GM19438 (cell line): Measurements from ENCODE around the gene ADRA2A.

ENCODE experiments used
- ATAC-seq: cut with Tn5 transposase; IDR thresholded peaks from one replicate; pipeline ENCODE4 v1.9.1; 2021; ENCODE audit warnings: low read depth; ENCODE audit not compliant: unreplicated experiment

Gene ADRA2A

DNA sequence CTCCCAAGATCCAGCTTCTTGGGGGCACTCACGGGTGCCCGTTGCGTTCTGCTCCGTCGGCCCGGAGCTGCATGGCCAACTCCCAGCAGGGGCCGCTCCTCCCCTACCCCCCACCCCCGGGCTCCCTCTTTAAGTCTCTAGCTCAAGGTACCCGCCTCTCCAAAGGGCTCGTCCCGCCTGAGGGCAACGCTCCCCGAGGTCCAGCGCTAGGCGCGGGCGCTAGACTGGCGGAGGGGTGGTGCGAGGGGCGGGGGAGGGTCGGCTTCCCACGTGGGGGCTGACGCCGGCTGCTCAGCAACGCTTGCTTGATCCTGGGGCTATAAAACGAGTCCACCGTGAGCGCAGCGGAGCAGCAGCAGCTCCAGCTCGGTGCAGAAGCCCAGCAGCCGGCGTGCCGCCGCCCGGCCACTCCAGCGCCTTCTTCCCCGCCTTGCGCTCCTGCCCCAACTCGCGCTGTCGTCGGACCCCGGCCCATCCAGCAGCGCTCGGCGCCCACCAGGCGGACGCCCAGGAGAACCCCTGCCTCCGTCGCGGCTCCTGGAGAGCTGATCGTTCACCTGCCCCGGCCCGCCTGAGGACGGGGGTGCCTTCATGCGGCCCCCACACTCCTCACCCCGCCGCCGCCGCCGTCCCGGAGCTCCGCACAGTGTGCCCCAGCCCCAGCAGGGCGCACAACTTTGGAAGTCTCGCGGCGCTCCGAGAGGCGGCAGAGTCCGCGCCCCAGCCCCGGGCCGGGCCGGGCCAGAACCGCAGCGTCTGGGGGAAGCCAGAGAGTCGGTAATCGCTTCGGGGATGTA, at the start of gene ADRA2A:
ADRA2A (plus strand) TSS at position 348 of the 797 bp plus-strand sequence. CDS start 968 bp downstream, outside the sequence.
- no peak for ATAC-seq

DNA sequence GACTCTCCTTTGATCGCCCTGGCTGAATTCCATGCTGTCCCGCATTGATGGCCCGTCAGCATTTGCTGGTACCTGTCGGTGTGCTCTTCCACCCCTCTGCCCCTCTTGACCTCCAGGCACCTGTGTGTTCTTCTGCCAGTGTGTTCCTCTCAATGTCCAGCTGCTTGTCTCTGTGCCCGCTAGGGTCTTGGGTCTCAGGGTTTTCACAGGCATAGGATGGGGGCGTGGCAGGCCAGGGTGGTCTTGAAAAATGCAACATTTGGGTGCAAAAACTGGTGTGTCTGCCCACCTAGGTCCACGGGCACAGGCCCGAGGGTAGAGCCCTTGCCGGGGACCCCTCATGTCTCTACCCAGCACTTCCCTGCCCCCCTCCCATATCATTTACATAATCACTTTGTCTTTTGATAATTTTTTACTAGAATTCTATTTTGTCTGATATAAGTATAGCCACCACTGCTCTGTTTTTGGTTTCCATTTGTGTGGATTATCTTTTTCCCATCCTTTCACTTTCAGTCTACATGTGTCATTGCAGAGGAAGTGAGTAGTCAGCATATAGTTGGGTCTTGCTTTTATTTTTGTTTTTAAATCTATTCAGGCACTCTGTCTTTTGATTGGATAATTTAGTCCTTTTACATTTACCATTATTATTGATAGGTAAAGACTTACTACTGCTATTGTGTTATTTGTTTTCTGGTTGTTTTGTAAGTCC, 46.6 kb upstream of the ADRA2A start:
- ATAC-seq: no peak

DNA sequence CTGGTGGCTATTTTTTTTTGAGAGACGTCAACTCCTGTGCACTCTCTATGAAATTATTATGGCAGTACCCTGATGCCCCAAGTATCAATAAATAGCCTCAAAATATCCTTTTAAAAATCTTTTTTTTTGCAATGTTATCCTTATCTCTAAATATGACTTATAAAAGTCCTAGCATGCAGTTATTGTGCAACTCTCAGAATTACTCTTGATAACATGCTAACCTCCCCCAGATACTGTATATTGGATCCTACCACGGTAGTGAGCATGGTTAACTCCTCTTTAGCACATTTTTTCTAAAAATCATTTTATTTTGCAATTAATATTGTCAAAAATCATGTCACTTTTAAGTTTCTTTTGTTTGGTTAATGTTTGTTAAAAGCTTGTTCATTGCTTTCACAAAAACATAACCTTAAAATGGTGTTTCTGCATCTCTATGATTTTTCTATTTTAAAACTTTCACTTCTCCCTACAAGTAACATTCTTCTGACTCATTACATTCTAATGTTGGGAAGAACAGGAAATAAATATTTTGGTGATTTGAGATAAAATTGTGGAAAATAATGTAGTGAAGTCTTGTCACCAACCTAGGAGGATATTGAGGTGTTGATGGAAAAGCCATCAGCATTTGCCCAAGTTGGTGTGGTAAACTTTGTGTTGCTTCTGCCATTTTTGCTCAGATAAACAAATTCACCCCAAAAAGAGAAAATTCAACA, 42.1 kb upstream of the ADRA2A start:
- no peak for ATAC-seq

DNA sequence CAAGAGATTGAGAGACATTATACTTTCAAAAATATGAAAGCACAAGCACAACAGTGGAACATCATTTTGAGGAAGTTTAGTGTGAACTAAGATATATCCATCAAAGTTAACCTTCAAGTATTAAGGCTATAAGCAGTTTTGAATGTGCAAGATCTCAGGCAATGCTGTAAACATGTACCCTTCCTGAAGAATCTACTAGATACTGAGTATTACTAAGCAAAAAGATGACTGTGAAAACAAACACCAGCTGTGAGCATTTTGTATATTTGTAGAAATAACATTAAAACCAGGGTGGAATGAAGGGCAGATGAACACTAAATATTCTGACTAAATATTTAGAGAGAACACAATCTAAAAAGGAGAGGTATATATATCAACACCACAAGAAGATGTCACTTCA, 41.3 kb upstream of the ADRA2A start:
- no peak for ATAC-seq

DNA sequence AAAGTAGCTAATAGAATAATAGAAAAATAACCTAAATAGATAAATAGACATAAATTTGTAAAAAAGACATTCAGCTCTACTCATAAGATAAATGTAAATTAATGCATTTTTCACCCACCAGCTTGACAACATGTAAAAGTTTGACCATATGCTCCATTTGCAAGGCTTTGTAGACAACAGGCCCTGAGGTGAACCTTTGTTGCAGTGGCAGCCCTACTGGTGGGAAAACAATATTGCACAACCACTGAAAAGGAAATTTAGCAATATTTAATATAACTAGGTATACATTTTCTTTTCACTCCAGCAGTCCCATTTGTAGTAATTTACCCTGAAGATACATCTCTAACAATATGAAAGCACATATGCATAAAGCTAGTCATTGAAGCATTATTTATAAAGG, 39.0 kb upstream of the ADRA2A start:
- no peak for ATAC-seq

DNA sequence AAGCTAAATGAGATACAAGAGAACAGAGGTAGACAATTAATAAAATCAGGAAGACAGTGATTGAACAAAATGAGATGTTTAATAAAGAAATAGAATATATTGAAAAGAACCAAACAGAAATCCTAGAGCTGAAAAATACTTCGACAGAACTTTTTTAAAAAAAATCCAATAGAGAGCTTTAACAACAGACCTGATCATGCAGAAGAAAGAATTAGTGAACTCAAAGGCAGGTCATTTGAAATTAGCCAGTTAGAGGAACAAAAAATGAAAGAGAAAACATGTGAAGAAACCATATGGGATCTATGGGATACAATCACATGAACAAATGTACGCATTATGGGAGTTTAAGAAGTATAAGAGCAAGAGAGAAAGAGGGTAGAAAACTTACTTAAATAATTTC, 37.3 kb upstream of the ADRA2A start:
- ATAC-seq: no peak

DNA sequence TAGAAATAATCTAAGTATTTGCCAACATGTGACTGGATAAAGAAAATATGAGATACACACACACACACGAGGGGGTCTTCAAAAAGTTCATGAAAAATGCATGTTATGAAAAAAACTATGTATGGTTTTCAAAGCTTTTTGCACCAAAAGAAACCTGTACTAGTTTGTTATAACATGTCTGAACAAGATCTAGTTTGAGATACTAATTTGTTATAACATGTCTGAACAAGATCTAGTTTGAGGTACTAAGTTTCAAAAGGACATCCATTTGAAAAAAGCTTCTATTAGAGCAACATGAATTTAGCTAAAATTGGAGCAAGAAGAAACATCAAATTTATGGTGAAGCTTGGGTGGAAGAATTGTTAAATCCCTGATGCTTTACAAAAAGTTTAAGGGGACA, 19.8 kb upstream of the ADRA2A start:
- ATAC-seq: no peak

DNA sequence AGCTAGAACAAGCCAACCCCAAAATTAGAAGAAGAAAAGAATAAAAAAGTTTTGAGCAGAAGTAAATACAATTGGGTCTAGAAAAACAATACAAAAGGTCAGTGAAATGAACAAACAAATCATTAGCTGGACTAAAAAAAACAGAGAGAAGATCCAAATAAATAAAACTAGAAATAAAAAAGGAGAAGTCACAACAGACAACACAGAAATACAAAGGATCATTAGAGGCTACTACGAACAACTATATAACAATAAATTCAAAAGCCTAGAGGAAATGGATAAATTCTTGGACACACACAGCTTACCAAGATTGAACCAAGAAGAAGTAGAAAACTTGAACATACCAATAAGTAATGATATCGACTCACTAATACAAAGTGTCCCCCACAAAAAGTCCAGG, 13.4 kb upstream of the ADRA2A start:
- no peak for ATAC-seq

DNA sequence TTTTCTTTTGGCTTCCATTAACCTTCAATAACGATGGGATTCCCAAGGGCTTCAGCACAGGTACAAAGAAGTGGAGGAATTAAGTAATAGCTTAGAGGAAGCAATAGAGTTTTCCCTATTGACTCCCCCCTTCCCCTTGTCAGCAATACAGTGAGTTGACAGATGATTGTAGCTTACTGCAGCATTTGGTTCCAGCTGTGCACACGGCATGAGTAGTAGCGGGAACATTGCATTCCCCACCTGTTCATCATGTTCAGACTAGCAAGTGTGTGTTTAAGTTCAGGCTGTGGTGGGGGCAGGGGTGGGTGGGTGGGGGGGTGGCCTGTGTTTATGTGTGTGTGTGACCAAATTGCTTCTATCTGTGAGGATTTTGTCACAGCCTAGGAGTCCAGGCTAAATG, 4.6 kb upstream of the ADRA2A start:
- no peak for ATAC-seq

DNA sequence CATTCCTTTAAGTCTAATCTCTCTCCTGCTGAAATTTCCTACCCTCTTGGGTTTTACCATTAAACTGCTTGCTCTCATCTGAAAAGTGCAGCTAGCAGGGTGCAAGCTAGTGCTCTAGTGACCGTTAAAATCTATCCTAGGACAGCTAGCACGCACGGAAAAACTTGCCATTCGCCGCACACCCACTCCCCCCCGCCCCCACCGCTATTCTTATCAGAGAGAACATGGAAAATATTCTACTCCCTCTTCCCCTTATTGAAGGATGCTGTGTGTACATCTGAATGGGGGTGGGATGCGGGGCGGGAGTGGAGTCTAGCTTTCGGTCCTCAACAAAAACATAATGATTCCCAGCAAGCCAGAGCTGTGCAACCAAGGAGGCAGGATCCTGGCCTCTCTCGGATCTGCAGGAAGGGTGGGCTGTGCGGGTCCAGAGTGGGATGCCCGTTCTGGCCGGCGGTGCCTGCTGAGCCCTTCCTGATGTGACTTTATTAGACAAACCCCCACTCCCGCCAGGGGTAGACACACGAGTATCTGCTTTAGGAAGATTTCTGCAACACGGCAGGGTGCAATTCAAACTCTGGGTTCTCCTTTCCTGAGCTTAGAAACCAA, 1.1 kb upstream of the ADRA2A start:
- no peak for ATAC-seq

DNA sequence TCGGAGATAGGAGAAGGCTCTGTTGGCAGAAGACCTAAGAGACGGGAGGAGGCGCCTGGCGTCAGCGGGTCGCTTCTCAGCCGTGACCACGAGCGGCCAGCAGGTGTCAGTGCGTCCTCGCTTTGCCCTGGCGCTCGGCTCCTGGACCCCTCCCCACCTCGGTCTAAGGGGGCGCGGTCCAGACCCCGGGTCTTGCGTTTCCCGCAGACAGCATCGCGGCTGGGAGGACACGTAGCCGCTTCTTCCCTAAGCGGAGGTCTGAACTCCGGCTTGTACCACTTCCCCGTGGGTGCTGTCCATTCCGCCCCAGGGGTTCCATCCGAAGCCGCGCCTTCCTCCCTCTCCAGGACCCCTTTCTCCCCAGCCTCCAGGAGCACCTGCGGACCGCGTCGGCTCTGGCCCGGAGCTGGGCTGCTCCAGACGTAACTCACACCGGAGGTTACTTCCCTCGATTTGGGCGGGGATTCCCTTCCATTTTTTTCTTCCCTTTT, 593 bp upstream of the ADRA2A start:
- peak; percentile 81 for ATAC-seq

DNA sequence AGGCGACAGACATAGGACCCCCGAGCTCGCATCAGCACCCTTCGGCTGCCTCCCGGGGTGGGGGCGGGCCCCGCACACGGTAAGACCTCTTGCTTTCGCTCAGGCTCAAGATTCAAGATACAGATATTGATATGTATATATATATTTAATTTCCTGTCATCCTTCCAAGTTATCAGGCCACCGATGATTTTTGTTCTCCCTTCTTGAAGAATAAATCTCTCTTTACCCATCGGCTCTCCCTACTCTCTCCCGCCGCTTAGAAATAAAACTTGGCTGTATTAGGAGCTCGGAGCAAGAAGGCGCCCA, 603 bp downstream of the ADRA2A start:
- no peak for ATAC-seq

DNA sequence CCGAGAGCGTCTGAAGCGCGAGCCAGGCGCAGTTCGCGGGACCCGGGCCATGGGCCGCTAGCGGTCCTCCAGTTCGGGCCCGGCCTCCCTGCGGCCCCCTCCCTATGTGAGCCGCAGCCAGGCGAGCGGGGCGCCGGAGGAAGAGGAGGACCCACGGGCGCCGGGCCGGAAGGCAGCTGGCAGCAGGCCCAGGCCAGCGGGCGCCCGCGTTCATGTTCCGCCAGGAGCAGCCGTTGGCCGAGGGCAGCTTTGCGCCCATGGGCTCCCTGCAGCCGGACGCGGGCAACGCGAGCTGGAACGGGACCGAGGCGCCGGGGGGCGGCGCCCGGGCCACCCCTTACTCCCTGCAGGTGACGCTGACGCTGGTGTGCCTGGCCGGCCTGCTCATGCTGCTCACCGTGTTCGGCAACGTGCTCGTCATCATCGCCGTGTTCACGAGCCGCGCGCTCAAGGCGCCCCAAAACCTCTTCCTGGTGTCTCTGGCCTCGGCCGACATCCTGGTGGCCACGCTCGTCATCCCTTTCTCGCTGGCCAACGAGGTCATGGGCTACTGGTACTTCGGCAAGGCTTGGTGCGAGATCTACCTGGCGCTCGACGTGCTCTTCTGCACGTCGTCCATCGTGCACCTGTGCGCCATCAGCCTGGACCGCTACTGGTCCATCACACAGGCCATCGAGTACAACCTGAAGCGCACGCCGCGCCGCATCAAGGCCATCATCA, 1.1 kb downstream of the ADRA2A start:
- no peak for ATAC-seq

DNA sequence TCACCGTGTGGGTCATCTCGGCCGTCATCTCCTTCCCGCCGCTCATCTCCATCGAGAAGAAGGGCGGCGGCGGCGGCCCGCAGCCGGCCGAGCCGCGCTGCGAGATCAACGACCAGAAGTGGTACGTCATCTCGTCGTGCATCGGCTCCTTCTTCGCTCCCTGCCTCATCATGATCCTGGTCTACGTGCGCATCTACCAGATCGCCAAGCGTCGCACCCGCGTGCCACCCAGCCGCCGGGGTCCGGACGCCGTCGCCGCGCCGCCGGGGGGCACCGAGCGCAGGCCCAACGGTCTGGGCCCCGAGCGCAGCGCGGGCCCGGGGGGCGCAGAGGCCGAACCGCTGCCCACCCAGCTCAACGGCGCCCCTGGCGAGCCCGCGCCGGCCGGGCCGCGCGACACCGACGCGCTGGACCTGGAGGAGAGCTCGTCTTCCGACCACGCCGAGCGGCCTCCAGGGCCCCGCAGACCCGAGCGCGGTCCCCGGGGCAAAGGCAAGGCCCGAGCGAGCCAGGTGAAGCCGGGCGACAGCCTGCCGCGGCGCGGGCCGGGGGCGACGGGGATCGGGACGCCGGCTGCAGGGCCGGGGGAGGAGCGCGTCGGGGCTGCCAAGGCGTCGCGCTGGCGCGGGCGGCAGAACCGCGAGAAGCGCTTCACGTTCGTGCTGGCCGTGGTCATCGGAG, 1.8 kb downstream of the ADRA2A start:
- no peak for ATAC-seq

DNA sequence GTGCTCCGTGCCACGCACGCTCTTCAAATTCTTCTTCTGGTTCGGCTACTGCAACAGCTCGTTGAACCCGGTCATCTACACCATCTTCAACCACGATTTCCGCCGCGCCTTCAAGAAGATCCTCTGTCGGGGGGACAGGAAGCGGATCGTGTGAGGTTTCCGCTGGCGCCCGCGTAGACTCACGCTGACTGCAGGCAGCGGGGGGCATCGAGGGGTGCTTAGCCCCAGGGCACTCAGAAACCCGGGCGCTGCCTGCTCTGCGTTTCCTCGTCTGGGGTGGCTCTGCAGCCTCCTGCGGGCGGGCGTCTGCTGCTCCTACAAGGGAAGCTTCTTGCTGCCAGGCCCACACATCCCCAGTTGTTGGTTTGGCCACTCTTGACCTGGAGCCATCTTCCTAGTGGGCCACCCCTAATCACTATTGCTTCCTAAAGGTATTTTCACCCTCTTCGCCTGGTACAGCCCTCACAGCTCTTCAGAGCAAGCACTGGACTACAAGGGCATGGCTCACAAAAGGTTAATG, 2.5 kb downstream of the ADRA2A start:
- no peak for ATAC-seq

DNA sequence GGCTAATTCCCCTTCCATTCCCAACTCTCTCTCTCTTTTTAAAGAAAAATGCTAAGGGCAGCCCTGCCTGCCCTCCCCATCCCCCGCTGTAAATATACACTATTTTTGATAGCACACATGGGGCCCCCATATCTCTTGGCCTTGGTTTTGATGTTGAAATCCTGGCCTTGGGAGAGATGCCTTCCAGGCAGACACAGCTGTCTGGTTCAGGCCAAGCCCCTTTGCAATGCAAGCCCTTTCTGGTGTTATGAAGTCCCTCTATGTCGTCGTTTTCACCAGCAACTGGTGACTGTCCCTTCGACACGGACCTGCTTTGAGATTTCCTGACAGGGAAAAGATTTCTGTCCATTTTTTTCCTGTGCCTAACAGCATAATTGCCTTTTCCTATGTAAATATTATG, 3.0 kb downstream of the ADRA2A start:
- no peak for ATAC-seq

DNA sequence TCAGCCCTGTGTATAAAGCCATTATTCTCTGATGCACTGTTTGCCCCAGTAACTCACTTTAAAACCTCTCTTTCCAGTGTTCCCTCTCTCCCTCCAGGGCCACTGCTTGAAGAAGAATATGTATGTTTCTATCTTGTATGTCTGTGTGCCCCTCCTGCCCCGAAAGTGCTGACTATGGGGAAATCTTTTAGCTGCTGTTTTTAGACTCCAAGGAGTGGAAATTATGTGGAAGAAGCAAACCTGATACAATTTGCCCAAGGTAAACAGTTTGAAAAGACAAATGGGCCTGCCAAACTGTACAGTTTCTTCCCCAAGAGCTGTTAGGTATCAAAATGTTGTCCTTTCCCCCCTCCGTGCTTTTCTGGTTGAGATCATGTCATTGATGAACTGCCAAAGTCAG, 3.4 kb downstream of the ADRA2A start:
- ATAC-seq: no peak

DNA sequence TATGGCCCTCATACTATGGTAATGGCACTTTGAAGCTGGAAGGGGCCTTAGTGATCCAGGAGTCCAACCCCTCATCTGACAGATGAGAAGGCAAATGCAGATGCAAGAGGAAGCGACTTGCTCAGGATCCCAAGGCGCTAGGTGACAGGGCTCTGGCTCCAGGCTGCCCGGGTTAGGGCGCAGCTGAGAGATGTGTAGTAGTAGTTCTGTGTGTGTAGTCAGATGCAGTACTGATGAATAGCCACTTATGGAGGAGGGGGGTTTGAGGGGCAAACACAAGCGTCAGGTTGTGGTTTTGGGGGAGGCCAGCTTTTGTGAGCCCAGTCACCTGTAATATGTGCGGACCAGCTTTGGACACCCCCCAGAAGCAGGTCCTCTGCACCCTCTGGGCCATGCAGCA, 4.8 kb downstream of the ADRA2A start:
- no peak for ATAC-seq

DNA sequence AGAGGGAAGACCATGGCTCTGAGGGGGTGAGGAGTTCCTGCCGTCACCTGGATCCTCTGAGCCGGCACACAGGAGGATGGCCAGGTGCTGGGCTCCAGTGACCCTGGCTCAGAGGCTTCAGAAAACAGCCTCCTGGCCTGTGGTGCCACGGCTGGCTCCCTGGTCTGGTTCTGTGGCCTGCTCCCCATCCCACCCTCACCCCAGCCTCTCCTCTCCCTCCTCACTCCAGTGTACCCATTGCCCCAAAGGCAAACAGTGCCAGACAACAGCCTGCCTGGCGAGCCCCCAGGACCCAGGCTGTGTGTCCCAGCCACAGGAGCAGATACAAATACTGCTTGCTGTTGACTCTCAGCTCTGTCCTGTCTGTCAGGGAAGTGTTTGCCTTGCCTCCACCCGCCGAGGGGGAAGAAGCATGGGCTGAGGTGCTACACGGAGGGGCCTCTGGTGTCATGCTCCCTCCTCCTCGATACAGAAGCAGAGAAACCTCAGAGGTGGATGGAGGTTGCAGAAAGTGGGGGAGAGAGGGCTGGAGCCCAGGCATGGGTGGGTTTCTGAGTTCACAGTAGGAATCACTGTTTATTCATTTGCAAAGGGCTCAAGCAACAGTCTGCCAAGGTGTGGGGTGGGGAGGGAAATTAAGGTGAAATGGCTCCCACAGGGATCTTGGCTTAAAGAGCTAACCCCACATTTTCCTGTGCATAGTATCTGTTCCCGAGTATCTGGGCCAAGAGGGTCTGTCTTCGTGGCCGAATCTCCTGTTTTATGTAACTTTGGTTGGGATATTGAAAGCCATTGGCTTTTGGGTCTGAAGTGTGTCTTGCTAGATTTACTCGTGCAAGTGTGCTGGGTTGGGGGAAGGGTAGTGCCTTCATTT, 5.5 kb downstream of the ADRA2A start:
- ATAC-seq: no peak
